Measurements from ENCODE around the gene CEP83. TPM values are rescaled to one million over a fixed set of nuclear protein-coding genes. Genes with fewer than 3 reads are reported as not detected.

Gene CEP83
- total RNA-seq, 1 donor from 2014 or later = 23.6 TPM

DNA sequence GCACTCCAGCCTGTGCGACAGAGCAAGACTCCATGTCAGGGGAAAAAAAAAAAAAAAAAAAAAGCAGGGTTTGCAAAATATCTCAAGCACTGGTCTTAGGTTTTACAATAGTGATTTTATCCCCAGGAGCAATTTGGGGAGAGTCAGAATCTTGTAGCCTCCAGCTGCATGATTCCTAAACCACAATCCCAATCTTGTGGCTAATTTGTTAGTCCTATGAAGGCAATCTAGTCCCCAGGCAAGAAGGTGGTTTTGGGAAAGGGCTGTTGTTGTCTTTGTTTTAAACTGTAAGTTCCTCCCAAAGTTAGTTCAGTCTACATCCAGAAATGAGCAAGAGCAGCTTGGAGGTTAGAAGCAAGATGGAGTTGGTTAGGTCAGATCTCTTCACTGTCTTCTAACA, 175.6 kb downstream of the CEP83 start:
- no peak for DNase-seq (ENCODE audit: low spot score in 2 of 2)
- H3K36me3 ChIP-seq = no peaks in the 10 kb centered on the region
- H3K27ac ChIP-seq = no peak overlapping the region
- H3K4me1 ChIP-seq = no peaks in the 10 kb centered on the region
- TF ChIP-seq, protein P1, sequence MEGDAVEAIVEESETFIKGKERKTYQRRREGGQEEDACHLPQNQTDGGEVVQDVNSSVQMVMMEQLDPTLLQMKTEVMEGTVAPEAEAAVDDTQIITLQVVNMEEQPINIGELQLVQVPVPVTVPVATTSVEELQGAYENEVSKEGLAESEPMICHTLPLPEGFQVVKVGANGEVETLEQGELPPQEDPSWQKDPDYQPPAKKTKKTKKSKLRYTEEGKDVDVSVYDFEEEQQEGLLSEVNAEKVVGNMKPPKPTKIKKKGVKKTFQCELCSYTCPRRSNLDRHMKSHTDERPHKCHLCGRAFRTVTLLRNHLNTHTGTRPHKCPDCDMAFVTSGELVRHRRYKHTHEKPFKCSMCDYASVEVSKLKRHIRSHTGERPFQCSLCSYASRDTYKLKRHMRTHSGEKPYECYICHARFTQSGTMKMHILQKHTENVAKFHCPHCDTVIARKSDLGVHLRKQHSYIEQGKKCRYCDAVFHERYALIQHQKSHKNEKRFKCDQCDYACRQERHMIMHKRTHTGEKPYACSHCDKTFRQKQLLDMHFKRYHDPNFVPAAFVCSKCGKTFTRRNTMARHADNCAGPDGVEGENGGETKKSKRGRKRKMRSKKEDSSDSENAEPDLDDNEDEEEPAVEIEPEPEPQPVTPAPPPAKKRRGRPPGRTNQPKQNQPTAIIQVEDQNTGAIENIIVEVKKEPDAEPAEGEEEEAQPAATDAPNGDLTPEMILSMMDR (IDR thresholded peaks at IDR 0.05) = no peak
- intact Hi-C loops (cut with DNase I) = no loop called here
- no peaks in the 10 kb centered on the region for H3K27me3 ChIP-seq
- H3K9me3 ChIP-seq = no peaks in the 10 kb centered on the region
- no peak overlapping the region for H3K4me3 ChIP-seq

DNA sequence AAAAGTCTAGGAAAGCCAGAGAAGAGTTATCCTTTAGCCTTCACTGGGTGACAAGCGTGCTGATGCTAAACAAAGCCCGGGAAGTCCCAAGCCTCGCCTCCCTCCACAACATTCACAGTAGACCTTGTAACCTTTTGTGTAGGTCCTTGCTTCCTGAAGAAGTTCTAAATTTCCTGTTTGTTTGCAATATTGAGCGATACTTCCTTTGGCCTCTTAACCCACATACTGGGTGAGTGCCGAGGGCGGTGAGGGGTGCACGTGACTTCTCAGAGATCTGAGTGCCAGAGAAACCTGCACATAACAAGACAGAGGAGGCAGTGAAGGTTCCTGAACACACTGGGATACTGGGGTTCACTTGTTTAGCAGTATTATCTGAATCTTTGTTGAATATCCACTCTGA, 177.0 kb downstream of the CEP83 start:
- no peaks in the 10 kb centered on the region for H3K9me3 ChIP-seq
- no peaks in the 10 kb centered on the region for H3K36me3 ChIP-seq
- H3K4me3 ChIP-seq = no peak overlapping the region
- no peak for DNase-seq (ENCODE audit: low spot score in 2 of 2)
- H3K4me1 ChIP-seq = no peaks in the 10 kb centered on the region
- intact Hi-C loops (cut with DNase I) = no loop called here
- H3K27ac ChIP-seq = no peak overlapping the region
- TF ChIP-seq, protein P1 (IDR thresholded peaks at IDR 0.05) = no peak
- H3K27me3 ChIP-seq = no peaks in the 10 kb centered on the region

- intact Hi-C loops (cut with DNase I) = no loop called here
- no peak overlapping the region for H3K27ac ChIP-seq
Observed at GRCh38 chr12:94280063-94280462, 179.6 kb downstream of the CEP83 start.

DNA sequence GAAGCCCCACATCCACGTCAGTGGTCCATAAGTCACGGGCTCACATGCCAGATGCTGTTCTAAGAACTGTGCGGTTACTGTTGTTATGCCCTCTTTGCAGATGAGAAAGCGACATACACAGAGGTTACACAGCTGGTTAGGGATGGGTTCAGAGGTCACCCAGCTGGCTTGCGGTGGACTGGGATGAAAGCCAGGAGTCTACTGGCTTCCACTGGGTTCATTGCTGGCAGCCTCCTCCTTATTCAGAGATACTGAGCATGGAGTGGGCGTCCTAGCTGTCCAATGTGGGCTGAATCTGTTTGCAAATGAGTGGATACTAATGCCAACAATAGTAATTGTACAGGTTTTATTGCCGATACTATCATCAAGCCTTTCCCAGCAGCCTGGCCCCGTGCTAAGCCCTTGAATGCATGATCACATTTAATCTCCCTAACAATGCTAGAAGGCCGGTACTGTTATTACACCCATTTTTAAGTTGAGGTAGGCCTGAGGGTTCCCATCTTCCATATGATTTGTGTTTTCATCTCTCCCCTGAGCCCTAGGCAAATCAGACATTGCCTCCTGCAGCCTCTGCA, 182.2 kb downstream of the CEP83 start:
- TF ChIP-seq, protein P1 (IDR thresholded peaks at IDR 0.05) = no peak
- H3K4me1 ChIP-seq = no peaks in the 10 kb centered on the region
- no peaks in the 10 kb centered on the region for H3K36me3 ChIP-seq
- intact Hi-C loops (cut with DNase I) = no loop called here
- no peak overlapping the region for H3K27ac ChIP-seq
- no peak for DNase-seq (ENCODE audit: low spot score in 2 of 2)
- H3K4me3 ChIP-seq = no peak overlapping the region
- H3K27me3 ChIP-seq = no peaks in the 10 kb centered on the region
- H3K9me3 ChIP-seq = no peaks in the 10 kb centered on the region

More at GRCh38 chr12:94280063-94280462, 179.6 kb downstream of the CEP83 start:
- TF ChIP-seq, protein P1 (IDR thresholded peaks at IDR 0.05) = no peak
- Histone ChIP-seq H3K27me3 (no peaks in the 10 kb centered on the region), H3K4me1 (no peaks in the 10 kb centered on the region), H3K9me3 (no peaks in the 10 kb centered on the region), H3K4me3 (no peak overlapping the region), H3K36me3 (no peaks in the 10 kb centered on the region)
- DNase-seq (ENCODE audit: low spot score in 2 of 2) = no peak

GRCh38 chr12:94276725-94277124, 182.9 kb downstream of the CEP83 start:
- intact Hi-C loops (cut with DNase I) = no loop called here
- no peaks in the 10 kb centered on the region for H3K36me3 ChIP-seq
- TF ChIP-seq, protein P1 (IDR thresholded peaks at IDR 0.05) = no peak
- H3K9me3 ChIP-seq = no peaks in the 10 kb centered on the region
- no peak for DNase-seq (ENCODE audit: low spot score in 2 of 2)
- no peak overlapping the region for H3K4me3 ChIP-seq
- no peaks in the 10 kb centered on the region for H3K4me1 ChIP-seq
- no peak overlapping the region for H3K27ac ChIP-seq
- H3K27me3 ChIP-seq = no peaks in the 10 kb centered on the region

- Histone ChIP-seq H3K4me1 (no peaks in the 10 kb centered on the region), H3K27me3 (no peaks in the 10 kb centered on the region), H3K27ac (no peak overlapping the region), H3K9me3 (no peaks in the 10 kb centered on the region), H3K36me3 (no peaks in the 10 kb centered on the region), H3K4me3 (no peak overlapping the region)
- TF ChIP-seq, protein P1 (IDR thresholded peaks at IDR 0.05) = no peak
- intact Hi-C loops (cut with DNase I) = no loop called here
- DNase-seq (ENCODE audit: low spot score in 2 of 2) = no peak
Observed at GRCh38 chr12:94273272-94273671, 186.4 kb downstream of the CEP83 start.

Data from ascending aorta (tissue), 2 donors.